HG03039 (cell line): ENCODE measurements around the gene LDLRAD3.

ENCODE experiments used
- ATAC-seq: cut with Tn5 transposase; IDR thresholded peaks from one replicate; pipeline ENCODE4 v1.9.1; 2021; ENCODE audit warnings: mild to moderate bottlenecking, moderate library complexity; ENCODE audit not compliant: unreplicated experiment

Gene LDLRAD3

DNA sequence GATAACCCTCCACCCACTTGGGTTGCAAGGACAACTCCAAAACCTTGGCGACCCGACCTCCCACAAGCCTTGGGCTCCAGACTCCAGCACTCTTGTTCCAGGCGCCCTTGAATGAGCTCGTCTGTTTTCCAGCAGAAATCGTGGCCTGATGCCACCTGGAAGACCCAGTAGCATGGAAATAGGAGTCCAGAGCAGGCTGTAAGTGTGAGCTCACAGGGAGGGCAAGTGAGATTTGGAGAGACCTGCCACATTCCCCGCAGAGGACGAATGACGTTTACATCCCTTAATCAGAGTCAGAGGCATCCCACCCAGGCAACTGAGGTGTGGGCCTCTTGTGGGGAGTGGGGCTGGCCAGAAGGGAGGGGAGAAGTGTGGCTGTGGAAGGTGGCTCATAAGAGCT is 71.9 kb downstream of the LDLRAD3 start:
- no peak for ATAC-seq

DNA sequence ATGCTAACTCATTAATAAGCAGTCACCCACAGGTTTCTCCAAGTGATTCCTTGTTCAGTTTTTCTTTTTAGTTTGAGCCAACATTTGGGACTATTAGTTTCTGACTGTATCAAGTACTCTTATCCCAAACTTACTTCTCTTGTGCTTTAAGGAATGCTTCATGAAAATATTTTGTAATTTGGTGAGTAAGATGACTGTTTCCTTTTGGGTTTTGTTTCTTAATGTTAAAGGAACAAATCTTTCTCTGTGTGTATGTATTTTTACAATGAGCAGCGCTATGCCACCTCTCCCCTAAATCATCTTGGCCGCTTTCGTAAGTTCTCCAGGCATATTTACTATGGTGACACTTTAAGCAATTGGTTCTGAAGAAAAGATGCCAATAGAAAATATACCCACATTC is 72.4 kb downstream of the LDLRAD3 start:
- ATAC-seq = no peak

DNA sequence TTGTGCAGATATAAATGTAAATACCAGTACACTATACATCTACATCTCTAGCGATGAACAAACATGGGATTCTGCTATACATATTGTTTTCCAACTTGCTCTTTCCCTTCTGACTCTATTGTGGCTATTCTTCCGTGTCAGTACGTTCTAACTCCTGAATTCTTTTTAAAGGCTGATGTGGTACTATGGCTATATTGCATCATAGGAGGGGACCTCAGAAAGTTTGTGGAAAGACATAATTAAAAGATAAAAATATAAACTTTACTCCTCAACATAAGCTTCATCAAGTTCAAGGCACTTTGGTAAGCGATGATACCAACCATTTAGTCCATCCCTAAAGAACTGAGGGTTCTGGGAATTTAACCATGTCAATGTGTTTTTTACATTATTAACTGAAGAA is 72.8 kb downstream of the LDLRAD3 start:
- ATAC-seq = no peak

DNA sequence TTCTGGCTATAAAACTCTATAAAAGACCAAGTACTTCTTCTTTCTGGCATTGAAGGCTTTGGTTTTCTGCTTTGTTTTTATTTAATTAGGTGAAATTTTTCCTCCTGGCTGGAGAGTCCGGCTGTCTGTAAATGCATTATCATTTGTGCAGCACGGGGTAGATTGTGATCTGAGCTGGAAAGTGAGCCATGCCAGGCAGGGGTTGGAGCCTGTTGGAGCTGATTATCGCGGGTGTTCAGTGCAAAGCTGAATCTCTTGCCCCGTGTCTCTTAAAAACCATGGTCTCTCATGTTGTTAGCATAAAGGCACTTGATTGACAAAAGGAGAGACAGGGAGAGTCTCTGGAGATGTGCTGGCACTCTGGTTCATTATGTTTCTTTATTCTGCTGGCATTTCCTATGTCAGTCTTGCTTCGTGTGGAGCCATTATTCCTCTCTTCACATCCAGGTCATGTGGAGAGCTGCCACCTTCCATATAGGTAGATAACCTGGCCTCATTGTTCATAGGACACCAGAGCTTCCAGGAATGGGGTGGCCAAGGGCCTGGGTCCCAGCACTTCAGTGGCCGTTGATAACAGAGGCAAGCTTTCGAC is 75.2 kb downstream of the LDLRAD3 start:
- ATAC-seq = no peak

DNA sequence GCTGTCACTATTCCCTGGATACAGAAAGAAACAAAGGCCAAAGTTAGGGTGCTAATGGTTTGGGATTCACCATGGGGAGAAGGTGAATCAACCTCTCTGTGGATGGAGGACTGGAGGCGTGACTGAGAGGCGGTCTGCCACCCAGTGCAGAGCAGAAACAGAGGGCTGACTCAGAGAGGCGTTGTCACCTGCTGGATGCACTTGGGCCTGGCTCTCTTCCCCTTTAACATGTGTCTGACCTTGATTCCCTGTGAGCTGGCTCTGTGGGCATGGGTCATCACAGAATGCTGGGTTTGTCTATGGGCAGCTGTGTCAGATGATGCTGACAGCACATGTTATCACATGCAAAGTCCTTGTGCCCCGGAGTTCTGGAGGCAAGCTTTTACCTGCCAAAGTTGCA is 75.9 kb downstream of the LDLRAD3 start:
- ATAC-seq = no peak

DNA sequence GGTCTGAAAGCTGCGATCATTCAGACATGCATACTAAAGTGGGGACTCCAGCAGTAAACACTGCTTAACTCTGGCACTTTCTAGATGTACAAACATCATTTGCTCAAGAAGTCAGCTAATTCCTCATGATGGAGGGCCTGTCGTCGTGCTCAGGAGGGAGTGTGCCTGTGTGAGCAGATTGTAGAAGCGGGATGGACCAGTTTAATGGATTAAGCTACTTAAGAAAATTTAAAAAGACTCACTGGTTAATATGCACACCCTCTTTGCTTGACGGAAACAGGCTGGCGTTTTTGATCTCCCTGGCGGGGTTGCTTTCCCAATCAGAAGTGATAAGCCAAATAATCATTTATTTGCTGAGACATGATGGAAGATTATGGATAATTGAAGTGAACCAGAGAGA is 79.0 kb downstream of the LDLRAD3 start:
- no peak for ATAC-seq

DNA sequence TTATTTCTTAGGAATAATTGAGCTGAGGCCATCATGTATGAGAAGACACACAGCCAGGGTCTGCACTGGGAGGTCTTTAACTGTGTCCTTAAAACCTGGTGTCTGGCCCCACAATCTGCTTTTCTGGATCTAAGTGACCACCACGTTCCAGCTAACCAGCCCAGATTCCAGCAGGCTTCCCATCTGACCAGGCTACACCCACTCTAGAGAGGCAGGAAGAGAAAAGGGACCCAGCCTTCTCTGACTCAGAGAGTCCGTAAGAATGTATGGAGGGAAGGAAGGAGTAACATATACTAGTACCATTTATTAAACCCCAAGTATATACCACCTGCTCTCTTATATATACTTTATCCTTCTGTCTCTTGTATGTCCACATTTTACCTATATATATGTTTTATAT is 80.1 kb downstream of the LDLRAD3 start:
- no peak for ATAC-seq

DNA sequence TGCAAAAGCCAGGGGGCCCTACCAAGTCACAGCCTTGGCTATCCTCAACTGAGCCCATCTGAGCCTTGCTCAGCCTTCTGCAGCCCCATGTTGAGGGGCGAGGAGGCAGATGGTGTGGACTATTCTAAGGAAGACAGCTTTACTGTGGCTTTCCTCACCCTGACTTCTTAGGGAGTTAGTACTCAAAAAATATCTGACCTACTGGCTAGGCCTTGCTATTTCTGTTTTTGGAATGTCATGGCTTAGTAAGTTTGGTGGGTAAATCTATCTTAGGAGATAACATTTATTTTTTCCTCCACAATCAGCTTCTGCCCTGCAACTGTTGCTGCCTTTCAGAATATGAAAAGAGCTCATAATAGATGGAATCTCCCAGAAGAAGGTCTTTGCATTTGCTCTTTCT is 80.9 kb downstream of the LDLRAD3 start:
- no peak for ATAC-seq

DNA sequence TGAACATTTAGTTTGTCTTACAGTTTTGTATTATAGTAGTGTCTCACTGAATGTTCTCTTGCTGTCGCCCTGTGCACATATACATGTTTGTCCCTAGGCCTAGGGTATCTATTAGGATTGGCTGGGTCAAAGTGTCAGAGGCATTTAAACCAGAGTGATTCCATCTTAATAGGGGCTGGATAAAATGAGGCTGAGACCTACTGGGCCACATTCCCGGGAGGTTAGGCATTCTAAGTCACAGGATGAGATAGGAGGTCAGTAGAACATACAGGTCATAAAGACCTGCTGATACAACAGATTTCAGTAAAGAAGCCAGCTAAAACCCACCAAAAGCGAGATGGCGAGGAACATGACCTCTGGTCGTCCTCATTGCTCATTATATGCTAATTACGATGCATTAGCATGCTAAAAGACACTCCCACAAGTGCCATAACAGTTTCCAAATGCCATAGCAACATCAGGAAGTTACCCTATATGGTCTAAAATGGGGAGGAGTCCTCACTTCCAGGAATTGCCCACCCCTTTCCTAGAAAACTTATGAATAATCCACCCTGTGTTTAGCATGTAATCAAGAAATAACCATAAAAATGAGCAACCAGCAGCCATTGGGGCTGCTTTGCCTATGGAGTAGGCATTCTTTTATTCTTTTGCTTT is 82.6 kb downstream of the LDLRAD3 start:
- no peak for ATAC-seq

DNA sequence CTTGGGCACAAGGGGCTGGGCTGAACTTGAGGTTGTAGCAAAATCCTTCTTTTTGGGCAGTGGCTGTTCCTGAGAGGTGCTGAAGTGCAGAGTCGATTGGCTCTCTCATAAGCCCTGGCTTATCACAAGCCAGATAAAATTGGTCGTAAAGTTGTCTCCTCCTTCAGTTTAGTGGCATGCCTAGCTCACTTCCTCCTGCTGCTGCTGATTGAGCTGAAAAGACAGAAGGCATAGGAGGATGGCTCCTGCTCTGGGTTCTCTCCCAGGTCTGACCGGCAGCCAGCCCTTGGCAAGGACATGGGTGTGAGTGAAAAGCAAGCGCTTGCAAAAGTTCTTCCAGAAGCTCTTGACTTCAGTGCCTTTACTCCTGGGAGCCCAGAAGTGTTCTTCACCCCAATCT is 83.9 kb downstream of the LDLRAD3 start:
- ATAC-seq = no peak

DNA sequence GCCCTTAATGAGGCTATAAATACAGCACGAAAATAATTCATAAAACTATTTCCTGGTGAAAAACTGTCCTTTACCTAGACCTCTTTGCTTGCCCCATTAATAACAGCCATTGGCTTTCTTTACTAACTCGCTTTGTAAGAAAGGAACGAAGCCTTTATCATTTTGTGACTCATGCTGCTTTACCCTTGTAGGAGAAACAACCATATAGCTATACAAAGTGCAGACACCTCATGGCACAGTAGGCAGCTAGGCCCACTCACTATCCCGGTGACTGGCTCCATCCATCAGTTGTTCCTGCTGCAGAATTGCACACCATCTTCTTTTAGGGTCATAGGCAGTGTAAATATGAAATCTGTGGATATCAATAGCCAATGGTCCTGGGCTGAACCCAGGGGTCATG is 85.8 kb downstream of the LDLRAD3 start:
- ATAC-seq = no peak

DNA sequence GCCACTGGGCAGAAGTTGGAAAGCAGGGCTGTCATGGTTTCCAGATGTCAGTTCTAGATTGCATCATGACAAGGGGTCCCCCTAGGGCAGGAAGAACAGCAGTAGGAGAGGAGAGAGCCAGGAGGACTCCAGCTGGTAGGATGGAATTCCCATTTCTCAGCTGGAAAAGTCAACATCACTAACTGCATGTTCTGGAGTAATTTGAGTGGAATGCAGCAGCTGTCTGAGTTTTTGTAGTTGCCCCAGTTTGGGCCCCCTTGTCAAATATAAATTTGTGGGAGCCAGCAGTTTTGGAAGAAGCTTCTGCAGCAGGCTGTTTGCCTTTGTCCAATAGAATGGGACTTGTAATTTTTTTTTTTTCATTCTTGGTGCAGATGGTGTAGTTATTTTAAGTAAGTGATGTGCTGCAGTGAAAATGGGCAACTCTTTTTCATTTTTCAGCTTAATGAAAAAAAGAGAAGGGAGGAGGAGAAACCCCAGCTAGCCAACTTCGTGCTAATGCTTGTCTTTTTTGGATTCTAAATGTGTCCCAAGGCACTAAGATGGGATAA is 86.9 kb downstream of the LDLRAD3 start:
- no peak for ATAC-seq

DNA sequence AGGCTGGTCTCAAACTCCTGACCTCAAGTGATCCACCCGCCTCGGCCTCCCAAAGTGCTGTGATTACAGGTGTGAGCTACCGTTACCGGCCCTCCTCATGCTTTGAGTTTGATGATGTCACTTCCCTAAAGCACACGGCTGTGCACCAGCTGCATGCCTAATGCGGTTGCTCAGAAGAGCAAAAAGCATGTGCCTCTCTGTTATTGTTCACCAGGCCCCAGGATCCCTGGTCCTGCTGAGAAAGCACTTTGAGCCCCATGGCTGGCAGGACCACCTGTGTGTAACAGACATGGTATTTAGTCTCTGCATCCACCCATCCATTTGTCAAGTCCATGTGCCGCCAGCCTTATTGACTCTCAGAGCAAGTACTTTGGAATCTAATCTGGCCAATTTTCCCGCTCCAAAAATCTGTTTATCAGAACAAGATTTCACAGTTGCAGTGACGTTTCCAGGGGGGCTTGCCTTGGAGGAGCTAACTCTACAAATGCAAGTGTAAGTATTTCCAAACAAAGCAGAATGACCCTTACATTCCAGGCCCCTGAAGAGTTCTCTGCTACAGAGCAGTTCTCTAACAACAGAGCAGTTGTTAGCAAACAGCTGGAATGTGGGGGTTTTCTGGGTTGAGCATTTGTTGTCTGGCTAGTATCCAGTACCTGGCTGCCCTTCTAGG is 89.4 kb downstream of the LDLRAD3 start:
- no peak for ATAC-seq

DNA sequence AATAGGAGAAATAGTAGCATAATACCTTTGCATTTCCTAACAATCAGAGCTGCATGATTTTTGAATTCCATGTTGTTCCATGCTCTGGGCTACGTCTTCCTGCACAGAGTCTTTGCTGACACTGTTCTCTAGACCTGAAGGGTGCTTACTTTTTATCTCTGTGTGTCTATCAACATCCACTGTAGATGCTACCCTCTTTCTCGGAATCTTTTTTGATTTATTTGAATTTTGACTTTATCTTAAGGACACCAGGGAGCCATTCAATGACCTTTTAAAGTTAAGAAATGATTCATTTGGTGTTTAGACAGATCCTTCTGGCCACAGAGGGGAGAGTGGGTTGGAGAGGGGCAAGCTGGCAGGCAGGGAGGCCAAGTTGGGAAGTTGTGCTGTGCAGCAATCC is 90.1 kb downstream of the LDLRAD3 start:
- ATAC-seq = no peak

DNA sequence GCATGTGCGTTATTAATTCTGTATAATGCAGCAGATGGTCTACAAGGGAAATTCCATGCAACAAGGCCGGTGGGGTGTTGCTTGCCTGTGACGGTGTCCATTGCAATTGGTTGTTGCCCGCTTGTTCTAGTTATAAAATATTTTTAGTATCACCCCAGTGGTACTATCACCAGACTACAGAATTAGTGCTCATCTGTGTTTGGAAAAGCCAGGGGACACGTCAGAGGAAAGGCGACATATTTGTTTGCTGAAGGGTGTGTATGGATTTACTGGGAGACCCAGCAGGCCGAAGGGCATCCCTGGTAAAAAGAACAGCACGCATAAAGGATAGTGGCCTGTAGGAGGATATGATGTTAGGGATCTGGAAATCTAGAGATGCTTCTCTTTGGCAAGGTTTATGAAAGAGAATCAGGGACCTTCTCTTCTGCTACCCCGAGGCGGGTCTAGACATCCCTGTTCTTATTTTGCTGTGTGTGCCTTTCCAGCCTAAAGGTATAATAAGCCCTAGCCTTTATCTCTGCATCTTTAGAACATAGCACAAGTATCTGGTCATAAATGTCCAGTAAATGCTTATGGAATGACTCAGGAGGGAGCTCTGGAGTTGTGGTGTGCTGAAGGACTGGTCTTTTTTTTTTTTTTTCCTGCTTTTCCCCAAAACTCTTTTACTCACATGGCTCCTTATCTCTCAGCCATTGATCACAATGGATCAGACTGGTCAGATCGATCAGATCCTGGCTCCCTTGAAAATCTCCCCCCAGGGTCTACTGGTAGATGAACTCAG is 90.9 kb downstream of the LDLRAD3 start:
- no peak for ATAC-seq

DNA sequence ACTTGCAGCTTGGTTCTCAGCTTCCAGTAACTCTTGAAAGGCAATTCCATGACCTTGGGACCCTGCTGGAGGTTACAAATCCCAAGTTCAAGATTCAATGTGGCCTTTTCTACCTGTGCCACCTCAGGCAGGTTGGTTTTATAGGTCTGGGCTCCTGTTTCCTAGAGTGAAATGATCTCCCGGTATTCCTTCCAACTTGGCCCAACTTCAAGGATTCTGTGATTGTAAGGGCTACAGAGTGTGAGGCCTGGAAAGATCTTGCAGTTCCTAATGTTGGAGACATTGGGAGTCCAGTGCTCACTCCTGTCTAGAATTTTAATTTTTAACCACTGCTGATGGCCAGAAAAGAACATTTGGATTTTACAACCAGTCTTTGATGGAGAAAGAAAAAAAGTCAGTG is 91.6 kb downstream of the LDLRAD3 start:
- ATAC-seq = no peak

DNA sequence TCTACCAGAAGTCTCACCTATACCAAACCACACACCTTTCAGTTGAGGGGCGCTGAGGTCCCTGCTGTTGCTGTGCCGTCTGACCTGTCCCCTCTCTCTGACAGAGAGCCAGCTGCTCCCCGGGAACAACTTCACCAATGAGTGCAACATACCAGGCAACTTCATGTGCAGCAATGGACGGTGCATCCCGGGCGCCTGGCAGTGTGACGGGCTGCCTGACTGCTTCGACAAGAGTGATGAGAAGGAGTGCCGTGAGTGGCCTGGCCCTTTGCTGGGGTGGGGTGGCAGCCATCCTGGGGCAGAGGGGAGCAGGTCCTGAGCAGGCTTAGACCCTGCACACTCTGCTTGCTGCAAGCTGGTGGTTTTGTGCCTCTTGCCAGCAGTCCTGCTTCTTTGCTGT is 92.1 kb downstream of the LDLRAD3 start:
- ATAC-seq = no peak

DNA sequence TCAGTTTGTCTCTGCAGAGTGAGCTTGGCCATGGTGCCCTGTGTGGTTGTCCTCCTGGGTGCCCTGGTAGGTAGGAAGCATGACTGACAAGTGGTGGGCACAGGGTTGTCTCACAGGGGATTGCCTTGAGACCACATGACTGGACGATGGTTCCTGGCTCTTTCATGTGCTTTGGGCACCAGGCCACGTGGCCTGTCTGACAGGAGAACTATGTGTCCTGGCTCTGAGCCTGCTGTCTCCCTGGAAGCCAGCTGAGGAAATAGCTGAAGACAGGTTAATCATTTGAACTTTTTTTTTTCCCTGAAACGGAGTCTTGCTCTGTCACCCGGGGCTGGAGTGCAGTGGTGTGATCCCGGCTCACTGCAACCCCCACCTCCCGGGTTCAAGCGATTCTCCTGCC is 93.2 kb downstream of the LDLRAD3 start:
- ATAC-seq = no peak

DNA sequence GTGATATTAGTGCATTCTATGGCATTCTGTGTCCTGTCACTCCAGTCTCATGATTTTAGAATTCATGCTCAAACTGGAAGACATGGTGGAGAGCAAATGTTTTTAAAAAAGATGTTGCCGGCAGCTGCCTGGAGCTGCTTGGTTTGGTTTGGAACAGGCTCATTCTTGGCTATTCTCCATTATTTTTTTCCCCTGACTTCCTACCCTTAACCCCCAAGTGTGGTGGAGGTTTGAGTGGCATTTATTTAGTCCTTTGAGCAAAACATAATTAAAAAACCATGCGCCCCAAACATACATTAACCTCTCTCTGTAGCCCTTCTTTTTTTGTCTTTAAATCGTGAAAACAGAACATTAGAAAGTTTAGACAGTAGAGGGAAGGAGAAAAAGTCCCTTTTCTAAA is 94.7 kb downstream of the LDLRAD3 start:
- ATAC-seq = no peak

DNA sequence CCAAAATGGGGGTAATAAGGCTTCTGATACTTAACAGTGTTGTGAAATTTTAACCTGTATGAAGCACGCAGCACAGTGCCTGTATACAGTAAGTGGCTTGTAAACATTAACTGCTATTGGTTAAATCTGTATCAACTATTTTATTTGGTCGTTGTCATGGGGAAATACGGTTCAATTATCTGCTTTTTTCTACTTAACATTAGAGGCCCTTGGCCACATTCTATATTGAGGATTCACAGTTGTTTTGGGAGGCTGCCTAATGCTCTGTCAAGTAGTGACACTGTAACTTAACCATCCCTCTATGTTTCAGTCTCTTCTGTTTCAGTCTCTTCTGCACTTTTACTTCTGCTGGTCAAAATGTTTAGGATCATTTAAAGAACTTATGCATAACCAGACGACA is 95.6 kb downstream of the LDLRAD3 start:
- ATAC-seq = no peak

DNA sequence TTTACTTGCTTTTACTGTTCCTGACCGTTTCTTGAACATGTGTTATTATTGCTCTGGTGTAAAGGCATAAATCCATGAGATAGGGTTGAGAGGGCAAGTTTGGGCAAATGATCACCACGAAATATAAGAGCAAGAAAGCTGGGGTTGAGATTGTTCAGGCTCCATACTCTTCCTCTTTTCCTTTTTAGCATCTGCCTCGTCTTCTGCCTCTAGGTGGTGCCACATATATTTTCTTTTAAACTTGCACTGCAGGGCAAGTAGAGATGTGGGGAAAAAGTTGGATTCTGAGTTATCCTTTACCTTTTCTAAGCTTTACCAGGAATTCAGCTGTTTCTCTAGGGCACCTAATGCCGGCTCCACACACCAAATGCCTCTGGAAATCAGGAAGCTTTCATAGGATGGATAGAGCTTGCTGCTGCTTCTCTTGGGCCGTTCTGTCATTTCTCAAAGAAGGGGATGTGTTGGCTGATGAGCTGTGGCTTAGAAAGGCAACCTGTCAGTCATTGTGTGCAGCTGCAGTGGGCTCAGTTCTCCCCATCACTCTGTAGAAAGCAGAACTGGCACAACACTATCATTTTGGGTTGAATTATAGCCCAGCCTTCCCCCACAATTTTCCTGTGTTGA is 98.2 kb downstream of the LDLRAD3 start:
- ATAC-seq = no peak
